ENCODE data around the gene ASB1.

- TF ChIP-seq YY1 (IDR thresholded peaks at IDR 0.05; ENCODE audit: insufficient read depth, insufficient read length) = no peak
- TF ChIP-seq ZNF274 (IDR thresholded peaks at IDR 0.05; ENCODE audit: low read depth, low read length) = no peak
- TF ChIP-seq SUZ12 (IDR thresholded peaks at IDR 0.05; ENCODE audit: extremely low read depth, insufficient read depth, insufficient read length) = no peak
Measured at GRCh38 chr2:238427435-238428162, 872 bp downstream of the ASB1 start.

All from NT2/D1 (cell line).